SKM-1 treated with dmso at 0.1 percent for 144 hours (cell line): ENCODE measurements around the gene ANKRD34A.
A peak's percentile ranks its signal among the peaks of the same experiment; 100 is the strongest.

ENCODE experiments used
- DNase-seq: peaks from one replicate; lab custom pipeline; 2025; ENCODE audit not compliant: unreplicated experiment; lab: John Stamatoyannopoulos, UW

The ANKRD34A gene

GRCh38 chr1:145974721-145975120 is 10.3 kb upstream of the ANKRD34A start:
- DNase-seq, result no peak

GRCh38 chr1:145972580-145972979 is 8.2 kb upstream of the ANKRD34A start:
- no peak for DNase-seq

GRCh38 chr1:145967288-145967687 is 2.9 kb upstream of the ANKRD34A start:
- DNase-seq, result no peak

GRCh38 chr1:145965119-145965744 is 857 bp upstream of the ANKRD34A start:
- DNase-seq, result no peak

- DNase-seq, result no peak
These were observed 933 bp downstream of the ANKRD34A start for GRCh38 chr1:145963265-145964019.

- no peak for DNase-seq
These were observed 1.9 kb downstream of the ANKRD34A start for GRCh38 chr1:145962157-145963102.

GRCh38 chr1:145961425-145962156 is 2.8 kb downstream of the ANKRD34A start:
- no peak for DNase-seq

GRCh38 chr1:145961109-145961424 is 3.3 kb downstream of the ANKRD34A start:
- no peak for DNase-seq

GRCh38 chr1:145960468-145961108 is 3.8 kb downstream of the ANKRD34A start:
- peak; percentile 65 for DNase-seq

- no peak for DNase-seq
These were observed 4.4 kb downstream of the ANKRD34A start for GRCh38 chr1:145959957-145960467.

- DNase-seq, result no peak
These were observed 5.0 kb downstream of the ANKRD34A start for GRCh38 chr1:145959333-145959732.

- no peak for DNase-seq
These were observed 5.6 kb downstream of the ANKRD34A start for GRCh38 chr1:145958734-145959133.

- DNase-seq, result peak; percentile 98
These were observed 6.7 kb downstream of the ANKRD34A start, which contains the start of gene LIX1L for GRCh38 chr1:145957443-145958319. LIX1L (minus strand) TSS chr1:145958017; CDS start chr1:145957927, 90 bp downstream.

- DNase-seq, result no peak
These were observed 7.5 kb downstream of the ANKRD34A start for GRCh38 chr1:145956781-145957442.

GRCh38 chr1:145956361-145956760 is 8.0 kb downstream of the ANKRD34A start:
- no peak for DNase-seq

- DNase-seq, result no peak
These were observed 8.9 kb downstream of the ANKRD34A start for GRCh38 chr1:145955436-145955835.

GRCh38 chr1:145953861-145954260 is 10.5 kb downstream of the ANKRD34A start:
- DNase-seq, result no peak

- no peak for DNase-seq
These were observed 11.5 kb downstream of the ANKRD34A start for GRCh38 chr1:145952903-145953302.

- no peak for DNase-seq
These were observed 12.8 kb downstream of the ANKRD34A start for GRCh38 chr1:145951526-145951925.
